ENCODE data around the gene RIOK2. TPM values are rescaled to one million over a fixed set of nuclear protein-coding genes. Genes with fewer than 3 reads are reported as not detected.

RIOK2 gene
- total RNA-seq, 1 donor from 2014 or later, result 34.9 TPM

- no peak overlapping the region for H3K4me3 Mint-ChIP-seq (ENCODE audit: unreplicated experiment)
- H3K27me3 Mint-ChIP-seq (ENCODE audit: unreplicated experiment), result peaks cover 3% of the 10 kb centered on the region
- H3K36me3 Mint-ChIP-seq (ENCODE audit: unreplicated experiment), result no peaks in the 10 kb centered on the region
- TF ChIP-seq, protein P1, sequence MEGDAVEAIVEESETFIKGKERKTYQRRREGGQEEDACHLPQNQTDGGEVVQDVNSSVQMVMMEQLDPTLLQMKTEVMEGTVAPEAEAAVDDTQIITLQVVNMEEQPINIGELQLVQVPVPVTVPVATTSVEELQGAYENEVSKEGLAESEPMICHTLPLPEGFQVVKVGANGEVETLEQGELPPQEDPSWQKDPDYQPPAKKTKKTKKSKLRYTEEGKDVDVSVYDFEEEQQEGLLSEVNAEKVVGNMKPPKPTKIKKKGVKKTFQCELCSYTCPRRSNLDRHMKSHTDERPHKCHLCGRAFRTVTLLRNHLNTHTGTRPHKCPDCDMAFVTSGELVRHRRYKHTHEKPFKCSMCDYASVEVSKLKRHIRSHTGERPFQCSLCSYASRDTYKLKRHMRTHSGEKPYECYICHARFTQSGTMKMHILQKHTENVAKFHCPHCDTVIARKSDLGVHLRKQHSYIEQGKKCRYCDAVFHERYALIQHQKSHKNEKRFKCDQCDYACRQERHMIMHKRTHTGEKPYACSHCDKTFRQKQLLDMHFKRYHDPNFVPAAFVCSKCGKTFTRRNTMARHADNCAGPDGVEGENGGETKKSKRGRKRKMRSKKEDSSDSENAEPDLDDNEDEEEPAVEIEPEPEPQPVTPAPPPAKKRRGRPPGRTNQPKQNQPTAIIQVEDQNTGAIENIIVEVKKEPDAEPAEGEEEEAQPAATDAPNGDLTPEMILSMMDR (IDR thresholded peaks at IDR 0.05; ENCODE audit: partially characterized antibody, unreplicated experiment), result no peak
- no peaks in the 10 kb centered on the region for H3K9me3 Mint-ChIP-seq (ENCODE audit: unreplicated experiment)
- no peak overlapping the region for H3K27ac Mint-ChIP-seq (ENCODE audit: unreplicated experiment)
- no peak for DNase-seq
- H3K4me1 Mint-ChIP-seq (ENCODE audit: low read depth, unreplicated experiment), result peaks cover 6% of the 10 kb centered on the region
Observed at GRCh38 chr5:97112230-97112629, 70.8 kb downstream of the RIOK2 start.

DNA sequence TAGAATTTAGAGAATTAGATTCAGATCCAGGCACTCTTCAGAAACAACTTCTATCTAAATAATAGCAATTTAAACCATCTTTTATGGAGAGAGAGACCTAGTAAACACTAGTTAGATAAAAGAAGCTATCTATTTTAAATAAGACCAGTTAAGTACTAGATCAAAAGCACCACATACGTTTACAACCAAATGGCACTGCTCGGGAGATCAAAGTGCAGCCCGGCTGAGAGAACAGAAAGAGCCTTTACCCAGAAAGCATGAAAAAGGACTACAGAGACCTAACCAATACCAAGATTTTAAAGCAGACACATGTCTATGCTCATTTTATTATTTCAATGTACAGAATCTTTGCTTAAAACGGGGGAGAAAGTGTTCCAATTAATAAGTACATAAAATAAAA is 71.4 kb downstream of the RIOK2 start:
- TF ChIP-seq, protein P1 (IDR thresholded peaks at IDR 0.05; ENCODE audit: partially characterized antibody, unreplicated experiment), result no peak
- DNase-seq, result no peak
- peaks cover 6% of the 10 kb centered on the region for H3K4me1 Mint-ChIP-seq (ENCODE audit: low read depth, unreplicated experiment)
- no peak overlapping the region for H3K27ac Mint-ChIP-seq (ENCODE audit: unreplicated experiment)
- H3K9me3 Mint-ChIP-seq (ENCODE audit: unreplicated experiment), result no peaks in the 10 kb centered on the region
- H3K27me3 Mint-ChIP-seq (ENCODE audit: unreplicated experiment), result peaks cover 3% of the 10 kb centered on the region
- no peak overlapping the region for H3K4me3 Mint-ChIP-seq (ENCODE audit: unreplicated experiment)
- no peaks in the 10 kb centered on the region for H3K36me3 Mint-ChIP-seq (ENCODE audit: unreplicated experiment)

GRCh38 chr5:97111004-97111403 is 72.0 kb downstream of the RIOK2 start:
- no peak for DNase-seq
- Mint-ChIP-seq H3K36me3 (ENCODE audit: unreplicated experiment) (no peaks in the 10 kb centered on the region), H3K27me3 (ENCODE audit: unreplicated experiment) (peaks cover 3% of the 10 kb centered on the region), H3K4me1 (ENCODE audit: low read depth, unreplicated experiment) (peaks cover 6% of the 10 kb centered on the region), H3K27ac (ENCODE audit: unreplicated experiment) (no peak overlapping the region), H3K4me3 (ENCODE audit: unreplicated experiment) (no peak overlapping the region), H3K9me3 (ENCODE audit: unreplicated experiment) (no peaks in the 10 kb centered on the region)
- TF ChIP-seq, protein P1 (IDR thresholded peaks at IDR 0.05; ENCODE audit: partially characterized antibody, unreplicated experiment), result no peak

Other genes starting within 250 kb of the RIOK2 start
- gene LNPEP, start 247.2 kb downstream of the RIOK2 start, total RNA-seq (ENCODE audit: unreplicated experiment), result 9.3 TPM
- gene LIX1, start 40.6 kb downstream of the RIOK2 start, total RNA-seq (ENCODE audit: unreplicated experiment), result not detected

Data from glutamatergic neuron (in vitro differentiated cells).